Naive thymus-derived CD4-positive, alpha-beta T cell (primary cell): ENCODE results near the gene LYZL1. TPM values are rescaled to one million over a fixed set of nuclear protein-coding genes. Genes with fewer than 3 reads are reported as not detected.
"Not testable (repeated sequence)": the region's sequence is repeated elsewhere in the genome, so short reads cannot be mapped to it uniquely, and the experiment has no call there.

ENCODE experiments used
- ATAC-seq: fragments of 150-1000 bp; cut with Tn5 transposase; 2 replicates; pipeline ENCODE4 v1.10.0; 2021; ENCODE audit warnings: mild to moderate bottlenecking, moderate library complexity
- CTCF ChIA-PET: fragments of 350-600 bp; sonication (Branson Sonifier 250); formaldehyde crosslinking; loops from one replicate; lab custom pipeline; 2021; ENCODE audit warnings: antibody characterized with exemption; lab: Charles Lee
- POLR2A ChIA-PET: fragments of 350-600 bp; sonication (Branson Sonifier 250); formaldehyde crosslinking; loops from one replicate; lab custom pipeline; 2021; ENCODE audit warnings: antibody characterized with exemption, inconsistent platforms; lab: Charles Lee
- DNase-seq, 9 donors: peaks; one replicate each; pipeline versions ENCODE4 v3.0.0 to v3.0.0-alpha.2; 2020 to 2022; ENCODE audit warnings: mixed read lengths in 1 of 9
- H3K27ac ChIP-seq: one replicate; pipeline ENCODE4 v1.7.0; 2013; ENCODE audit warnings: mild to moderate bottlenecking, low read depth, low read length, moderate library complexity
- H3K27me3 ChIP-seq, 2 donors: one replicate each; pipeline ENCODE4 v1.7.0; 2013; ENCODE audit warnings: low read length in 2 of 2, mild to moderate bottlenecking in 2 of 2, moderate library complexity in 2 of 2; ENCODE audit not compliant: control insufficient read depth in 2 of 2, insufficient read depth in 2 of 2
- H3K36me3 ChIP-seq, 3 experiments: 1 replicate in 2 of 3; 2 replicates in 1 of 3; pipeline ENCODE4 v1.7.0; 2013; ENCODE audit warnings: low read length in 3 of 3, mild to moderate bottlenecking in 3 of 3, moderate library complexity in 1 of 3; ENCODE audit not compliant: insufficient read depth in 3 of 3, control insufficient read depth in 2 of 3
- H3K4me1 ChIP-seq, 2 donors: one replicate each; pipeline ENCODE4 v1.7.0; 2013; ENCODE audit warnings: low read length in 2 of 2, mild to moderate bottlenecking in 2 of 2, moderate library complexity in 1 of 2; ENCODE audit not compliant: control insufficient read depth in 2 of 2, insufficient read depth in 2 of 2
- H3K4me3 ChIP-seq: 2 replicates; pipeline ENCODE4 v1.7.0; 2013; ENCODE audit warnings: mild to moderate bottlenecking, low read length
- H3K9me3 ChIP-seq, 3 experiments: 1 replicate in 2 of 3; 2 replicates in 1 of 3; pipeline ENCODE4 v1.7.0; 2013; ENCODE audit warnings: low read length in 3 of 3; ENCODE audit not compliant: control insufficient read depth in 2 of 3
- H3K27ac Mint-ChIP-seq, 9 donors: one replicate each; pipeline ENCODE4 v1.8.0; 2020 to 2022; ENCODE audit warnings: mixed read lengths in 9 of 9, mild to moderate bottlenecking in 8 of 9, moderate library complexity in 5 of 9, inconsistent platforms in 2 of 9
- H3K27me3 Mint-ChIP-seq, 5 donors: one replicate each; pipeline ENCODE4 v1.8.0; 2021 to 2022; ENCODE audit warnings: mixed read lengths in 5 of 5, mild to moderate bottlenecking in 1 of 5
- H3K36me3 Mint-ChIP-seq, 5 donors: one replicate each; pipeline ENCODE4 v1.8.0; 2020 to 2022; ENCODE audit warnings: mixed read lengths in 5 of 5, mild to moderate bottlenecking in 3 of 5, inconsistent platforms in 1 of 5
- H3K4me1 Mint-ChIP-seq, 7 donors: one replicate each; pipeline ENCODE4 v1.8.0; 2020 to 2022; ENCODE audit warnings: mixed read lengths in 7 of 7, mild to moderate bottlenecking in 3 of 7, inconsistent platforms in 1 of 7
- H3K4me3 Mint-ChIP-seq, 10 donors: one replicate each; pipeline ENCODE4 v1.8.0; 2020 to 2022; ENCODE audit warnings: mild to moderate bottlenecking in 10 of 10, mixed read lengths in 10 of 10, moderate library complexity in 6 of 10, inconsistent platforms in 2 of 10
- H3K9me3 Mint-ChIP-seq, 11 donors: one replicate each; pipeline ENCODE4 v1.8.0; 2020 to 2022; ENCODE audit warnings: mixed read lengths in 11 of 11, mild to moderate bottlenecking in 4 of 11, inconsistent platforms in 1 of 11, moderate library complexity in 1 of 11
- intact Hi-C, 2 donors: fragments of 100-400 bp; cut with micrococcal nuclease; formaldehyde crosslinking; loops; one replicate each; pipeline ENCODE4 v1.15.1; 2023
- polyA plus RNA-seq, 2 donors: library from polyadenylated mRNA; unstranded; fragments of 300-500 nt; fragmentation: Illumina TruSeq; gene quantifications; one replicate each; pipeline ENCODE4 v1.2.3, GENCODE V29; 2021
- total RNA-seq, 6 experiments: library from RNA in 5 of 6; stranded (reverse) in 5 of 6; gene quantifications; 1 replicate in 5 of 6; 2 replicates in 1 of 6; pipeline ENCODE4 v1.2.3 and lab custom pipeline; 2021 to 2026

LYZL1 gene
- total RNA-seq (not detected), polyA plus RNA-seq (not detected), total RNA-seq (lab: John Stamatoyannopoulos, UW) (not detected)

DNA sequence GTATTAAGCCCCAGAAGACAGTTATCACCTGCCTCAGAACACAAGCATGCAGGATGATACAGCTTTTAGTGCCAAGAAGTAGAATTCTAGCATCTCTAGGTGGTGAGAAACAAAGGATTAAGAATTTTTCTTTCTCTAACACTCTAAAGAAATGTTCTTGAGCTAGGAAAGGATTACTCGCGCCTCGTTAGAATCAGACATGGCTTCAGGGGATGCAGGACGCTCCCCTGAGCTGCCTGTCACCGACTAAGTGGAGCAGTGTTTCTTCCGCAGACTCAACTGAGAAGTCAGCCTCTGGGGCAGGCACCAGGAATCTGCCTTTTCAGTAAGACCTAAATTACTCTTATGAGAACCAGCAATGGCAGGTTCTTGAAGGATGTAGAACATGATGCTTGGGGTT lies at the start of gene LYZL1:
LYZL1 (plus strand) TSS at position 165 of the 400 bp plus-strand sequence. CDS start 2,798 bp downstream, outside the sequence.
- H3K4me1 ChIP-seq, H3K36me3 ChIP-seq, CTCF ChIA-PET, H3K27ac Mint-ChIP-seq, intact Hi-C loops, DNase-seq, H3K4me3 ChIP-seq, H3K9me3 ChIP-seq, H3K36me3 Mint-ChIP-seq, H3K4me3 Mint-ChIP-seq, H3K27me3 ChIP-seq, POLR2A ChIA-PET, H3K9me3 Mint-ChIP-seq, H3K27ac ChIP-seq, ATAC-seq, H3K4me1 Mint-ChIP-seq: not testable (repeated sequence)
- peaks cover 23 to 52% (median 29%) of the 10 kb centered on the region in 5 donors for H3K27me3 Mint-ChIP-seq

DNA sequence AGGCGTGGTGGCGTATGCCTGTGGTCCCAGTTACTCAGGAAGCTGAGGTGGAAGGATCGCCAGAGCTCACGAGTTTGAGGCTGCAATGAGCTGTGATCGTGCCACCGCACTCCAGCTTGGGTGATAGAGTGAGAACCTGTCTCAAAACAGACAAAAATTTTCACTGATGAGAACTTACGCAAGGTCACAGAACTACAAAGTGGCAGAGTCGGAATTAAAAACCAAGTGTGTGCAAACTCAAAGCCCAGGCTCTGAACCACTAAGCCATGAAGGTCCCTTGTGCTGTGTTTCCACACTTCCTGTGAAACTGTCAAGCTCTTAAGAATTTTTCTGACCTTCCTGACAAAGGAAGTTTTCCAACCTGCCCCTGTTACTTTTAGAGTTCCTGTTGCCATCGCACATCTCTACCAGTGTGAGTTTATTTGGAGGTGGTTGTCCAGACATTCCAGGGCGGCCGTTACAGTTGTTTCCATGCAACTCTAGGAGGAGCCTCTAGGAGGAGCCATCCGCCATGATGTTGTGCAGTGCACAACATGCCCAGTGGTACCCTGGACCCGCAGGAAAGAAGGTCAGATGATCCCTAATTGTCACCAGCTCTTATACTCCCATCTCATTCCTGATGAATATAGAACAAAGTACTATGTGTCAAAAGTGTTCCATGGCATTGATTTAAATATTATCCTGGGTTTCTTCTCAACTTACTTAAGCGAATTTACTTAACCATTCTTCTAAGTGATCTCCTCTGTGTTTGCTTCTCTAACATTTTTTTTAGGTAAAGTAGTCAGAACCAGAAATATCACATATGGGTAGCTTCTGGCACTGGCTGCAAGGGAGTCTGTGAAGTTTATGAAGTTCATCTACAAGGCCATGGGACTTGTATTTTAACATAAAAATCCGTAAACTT lies 49.0 kb upstream of the LYZL1 start:
- Histone ChIP-seq H3K4me1 (no peaks in the 10 kb centered on the region), H3K27ac (no peak overlapping the region), H3K27me3 (no peaks in the 10 kb centered on the region), H3K9me3 (no peaks in the 10 kb centered on the region), H3K36me3 (no peaks in the 10 kb centered on the region), H3K4me3 (no peak overlapping the region)
- ChIA-PET CTCF (no interaction called here), POLR2A (no interaction called here)
- DNase-seq (no peak), ATAC-seq (no peak)
- intact Hi-C loops, result no loop called here
- Mint-ChIP-seq H3K27me3 (peaks cover 0 to 13% (median 11%) of the 10 kb centered on the region in 5 donors), H3K27ac (no peak overlapping the region), H3K4me3 (no peak overlapping the region), H3K36me3 (peaks cover 0 to 2% (median 0%) of the 10 kb centered on the region in 5 donors), H3K9me3 (peaks cover 0 to 2% (median 0%) of the 10 kb centered on the region in 11 donors), H3K4me1 (peaks cover 0 to 2% (median 0%) of the 10 kb centered on the region in 7 donors)

DNA sequence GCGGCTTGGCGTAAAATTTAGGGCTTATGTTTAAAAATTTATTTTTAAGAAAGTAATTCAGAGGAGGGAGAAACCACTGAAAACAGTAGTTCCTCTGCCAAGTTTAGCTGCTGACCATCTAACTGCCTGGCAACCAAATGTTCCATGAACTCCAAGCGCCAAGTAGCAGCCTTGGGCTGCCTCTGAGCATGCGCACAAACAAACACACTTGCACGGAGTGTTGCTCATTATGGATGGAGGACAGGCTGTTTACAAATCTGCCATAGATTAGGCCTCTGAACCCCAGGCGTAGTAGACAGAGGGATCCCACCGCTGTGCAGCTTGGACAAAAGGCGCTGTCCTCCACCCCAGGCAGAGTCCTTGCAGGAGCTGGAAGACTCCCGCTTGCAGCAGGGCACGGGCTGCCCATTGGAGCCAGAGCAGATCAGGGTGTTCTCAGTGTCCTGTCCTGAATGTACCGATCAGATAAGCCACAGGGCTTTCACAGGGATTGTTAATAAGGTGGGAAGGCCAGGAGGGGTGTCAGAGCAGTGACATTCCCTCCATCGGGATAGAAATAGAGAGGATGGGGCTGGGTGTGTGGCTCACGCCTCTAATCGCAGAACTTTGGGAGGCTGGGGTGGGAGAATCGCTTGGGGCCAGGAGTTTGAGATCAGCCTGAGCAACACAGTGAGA lies 47.7 kb upstream of the LYZL1 start:
- Histone ChIP-seq H3K4me3 (no peak overlapping the region), H3K27me3 (no peaks in the 10 kb centered on the region), H3K27ac (no peak overlapping the region), H3K36me3 (no peaks in the 10 kb centered on the region), H3K4me1 (no peaks in the 10 kb centered on the region), H3K9me3 (no peaks in the 10 kb centered on the region)
- Mint-ChIP-seq H3K9me3 (peaks cover 0 to 5% (median 0%) of the 10 kb centered on the region in 11 donors), H3K36me3 (peaks cover 0 to 3% (median 0%) of the 10 kb centered on the region in 5 donors), H3K4me1 (peaks cover 0 to 2% (median 0%) of the 10 kb centered on the region in 7 donors), H3K27ac (no peak overlapping the region), H3K4me3 (no peak overlapping the region), H3K27me3 (peaks cover 0 to 16% (median 14%) of the 10 kb centered on the region in 5 donors)
- intact Hi-C loops, result no loop called here
- ChIA-PET POLR2A (no interaction called here), CTCF (no interaction called here)
- DNase-seq (no peak), ATAC-seq (no peak)

DNA sequence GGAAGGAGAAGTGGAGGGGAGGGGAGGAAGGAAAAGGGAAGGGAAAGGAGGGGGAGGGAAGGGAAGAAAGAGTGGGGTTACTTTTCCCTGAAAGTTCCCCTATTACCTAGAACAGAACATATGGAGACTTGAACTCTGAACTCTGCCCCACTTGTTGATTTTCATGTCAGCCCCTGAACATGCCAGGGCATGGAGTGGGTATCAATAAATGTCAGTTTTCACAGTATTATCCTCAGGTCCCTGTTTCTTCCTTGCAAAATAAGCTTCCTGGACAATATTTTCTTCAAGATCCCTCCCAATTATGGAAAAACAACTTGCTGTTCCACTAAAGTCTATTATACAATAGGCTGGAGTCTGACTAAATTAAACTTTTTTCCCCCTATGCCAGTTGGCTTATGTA lies 46.9 kb upstream of the LYZL1 start:
- Histone ChIP-seq H3K4me1 (no peaks in the 10 kb centered on the region), H3K9me3 (no peaks in the 10 kb centered on the region), H3K4me3 (no peak overlapping the region), H3K27ac (no peak overlapping the region), H3K27me3 (no peaks in the 10 kb centered on the region), H3K36me3 (no peaks in the 10 kb centered on the region)
- no peak for DNase-seq
- CTCF ChIA-PET, result no interaction called here
- Mint-ChIP-seq H3K27ac (no peak overlapping the region), H3K4me1 (peaks cover 0 to 2% (median 0%) of the 10 kb centered on the region in 7 donors), H3K27me3 (peaks cover 0 to 19% (median 14%) of the 10 kb centered on the region in 5 donors), H3K36me3 (peaks cover 0 to 3% (median 0%) of the 10 kb centered on the region in 5 donors), H3K9me3 (peaks cover 0 to 5% (median 0%) of the 10 kb centered on the region in 11 donors), H3K4me3 (no peak overlapping the region)
- POLR2A ChIA-PET, result no interaction called here
- intact Hi-C loops, result no loop called here
- ATAC-seq, result no peak

DNA sequence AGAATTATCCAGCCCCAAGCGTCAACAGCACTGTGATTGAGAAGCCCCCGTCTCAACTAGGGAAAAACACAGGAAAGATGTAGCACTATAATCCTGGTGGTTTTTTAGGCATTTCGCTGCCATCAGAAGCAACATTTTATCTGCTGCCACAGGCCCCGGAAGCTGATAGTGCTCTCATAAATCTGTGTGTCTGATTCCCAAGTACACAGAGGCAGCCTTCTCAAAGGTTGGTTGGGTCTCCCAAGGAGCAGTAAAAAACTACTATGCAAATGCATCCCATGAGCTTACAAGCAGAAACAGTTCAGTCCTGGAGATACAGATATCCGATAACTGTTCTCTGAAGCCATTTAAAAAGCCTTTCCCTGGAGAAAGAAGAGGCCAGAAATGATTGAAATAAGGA lies 45.8 kb upstream of the LYZL1 start:
- DNase-seq (no peak), ATAC-seq (no peak)
- ChIA-PET CTCF (no interaction called here), POLR2A (no interaction called here)
- Histone ChIP-seq H3K9me3 (no peaks in the 10 kb centered on the region), H3K27ac (no peak overlapping the region), H3K4me3 (no peak overlapping the region), H3K4me1 (no peaks in the 10 kb centered on the region), H3K27me3 (no peaks in the 10 kb centered on the region), H3K36me3 (no peaks in the 10 kb centered on the region)
- Mint-ChIP-seq H3K9me3 (peaks cover 0 to 5% (median 0%) of the 10 kb centered on the region in 11 donors), H3K27ac (no peak overlapping the region), H3K36me3 (peaks cover 0 to 3% (median 0%) of the 10 kb centered on the region in 5 donors), H3K4me1 (peaks cover 0 to 2% (median 0%) of the 10 kb centered on the region in 7 donors), H3K4me3 (no peak overlapping the region), H3K27me3 (peaks cover 0 to 19% (median 11%) of the 10 kb centered on the region in 5 donors)
- intact Hi-C loops, result no loop called here

DNA sequence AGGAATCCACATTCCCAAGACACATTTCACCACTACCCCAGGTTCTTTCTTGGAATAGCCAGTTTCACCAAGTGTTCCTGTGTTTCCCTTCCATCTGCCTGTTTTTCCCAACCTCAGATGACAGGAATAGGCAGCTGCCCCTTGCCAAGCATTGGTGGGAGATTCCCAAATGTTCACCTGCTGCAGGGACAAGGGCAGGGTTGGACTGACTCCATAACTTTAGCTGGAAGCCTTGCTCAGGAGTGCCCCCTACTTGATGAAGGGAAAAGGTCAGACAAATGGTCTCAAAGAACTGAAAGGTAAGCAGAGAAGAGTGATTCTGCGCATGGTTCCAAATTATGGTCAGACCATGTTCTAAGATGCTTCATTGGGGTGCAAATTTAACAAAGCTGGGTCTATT lies 45.1 kb upstream of the LYZL1 start:
- no peaks in the 10 kb centered on the region for H3K4me1 ChIP-seq
- Mint-ChIP-seq H3K36me3 (peaks cover 0 to 3% (median 0%) of the 10 kb centered on the region in 5 donors), H3K27ac (no peak overlapping the region), H3K9me3 (peaks cover 0 to 5% (median 0%) of the 10 kb centered on the region in 11 donors), H3K4me1 (peaks cover 0 to 2% (median 0%) of the 10 kb centered on the region in 7 donors), H3K4me3 (no peak overlapping the region), H3K27me3 (peaks cover 0 to 19% (median 11%) of the 10 kb centered on the region in 5 donors)
- H3K36me3 ChIP-seq, result no peaks in the 10 kb centered on the region
- H3K27ac ChIP-seq, result no peak overlapping the region
- H3K4me3 ChIP-seq, result no peak overlapping the region
- POLR2A ChIA-PET, result no interaction called here
- no peaks in the 10 kb centered on the region for H3K27me3 ChIP-seq
- no peak for DNase-seq
- no peaks in the 10 kb centered on the region for H3K9me3 ChIP-seq
- ATAC-seq, result no peak
- intact Hi-C loops, result no loop called here
- CTCF ChIA-PET, result no interaction called here
